Measurements from ENCODE around the gene LRMDA.

The LRMDA gene

GRCh38 chr10:75611172-75611992, 180.0 kb downstream of the LRMDA start:
- H3K4me3 ChIP-seq (ENCODE audit: low read length), result no peak overlapping the region
- DNase-seq (ENCODE audit: low read depth), result no peak
- no peak for TF ChIP-seq CTCF (conservative IDR thresholded peaks at IDR 0.05; ENCODE audit: low read length)

- no peak for TF ChIP-seq CTCF (conservative IDR thresholded peaks at IDR 0.05; ENCODE audit: low read length)
- no peak overlapping the region for H3K4me3 ChIP-seq (ENCODE audit: low read length)
- no peak for DNase-seq (ENCODE audit: low read depth)
Observed at GRCh38 chr10:75611993-75612372, 180.6 kb downstream of the LRMDA start.

GRCh38 chr10:75612904-75613684, 181.7 kb downstream of the LRMDA start:
- DNase-seq (ENCODE audit: low read depth), result peak; percentile 81
- no peak for TF ChIP-seq CTCF (conservative IDR thresholded peaks at IDR 0.05; ENCODE audit: low read length)
- H3K4me3 ChIP-seq (ENCODE audit: low read length), result no peak overlapping the region

- no peak overlapping the region for H3K4me3 ChIP-seq (ENCODE audit: low read length)
- peak; percentile 82 for DNase-seq (ENCODE audit: low read depth)
- no peak for TF ChIP-seq CTCF (conservative IDR thresholded peaks at IDR 0.05; ENCODE audit: low read length)
Observed at GRCh38 chr10:75613685-75614504, 182.5 kb downstream of the LRMDA start.

GRCh38 chr10:75616076-75616475, 184.7 kb downstream of the LRMDA start:
- DNase-seq (ENCODE audit: low read depth), result no peak
- TF ChIP-seq CTCF (conservative IDR thresholded peaks at IDR 0.05; ENCODE audit: low read length), result no peak
- H3K4me3 ChIP-seq (ENCODE audit: low read length), result no peak overlapping the region

GRCh38 chr10:75616874-75617478, 185.6 kb downstream of the LRMDA start:
- H3K4me3 ChIP-seq (ENCODE audit: low read length), result no peak overlapping the region
- TF ChIP-seq CTCF (conservative IDR thresholded peaks at IDR 0.05; ENCODE audit: low read length), result no peak
- DNase-seq (ENCODE audit: low read depth), result no peak

All from AG10803 (cell line).